B cell (primary cell): ENCODE measurements around the gene TAF8. TPM values are rescaled to one million over a fixed set of nuclear protein-coding genes. Genes with fewer than 3 reads are reported as not detected.

Experiments
- ATAC-seq: fragments of 200-7000 bp; cut with Tn5 transposase; one replicate; pipeline ENCODE4 v1.10.0; 2021; ENCODE audit warnings: low read depth, mild to moderate bottlenecking, moderate number of reproducible peaks, moderate library complexity
- CTCF ChIA-PET: fragments of 350-600 bp; sonication (Branson Sonifier 250); formaldehyde crosslinking; loops from one replicate; lab custom pipeline; 2021; ENCODE audit warnings: antibody characterized with exemption, inconsistent platforms; lab: Charles Lee
- POLR2A ChIA-PET: fragments of 350-600 bp; sonication (Branson Sonifier 250); formaldehyde crosslinking; loops from one replicate; lab custom pipeline; 2021; ENCODE audit warnings: antibody characterized with exemption; lab: Charles Lee
- DNase-seq: peaks from one replicate; pipeline ENCODE4 v3.0.0; 2013
- H2AFZ ChIP-seq: 2 replicates; pipeline ENCODE4 v1.6.1; 2012; ENCODE audit warnings: mild to moderate bottlenecking, low read depth, low read length; ENCODE audit not compliant: insufficient read depth, poor library complexity, severe bottlenecking
- H3K27ac ChIP-seq, 2 donors: 1 replicate in 1 of 2; 2 replicates in 1 of 2; pipeline ENCODE4 v1.5.1; 2012 to 2013; ENCODE audit warnings: low read length in 2 of 2, mild to moderate bottlenecking in 2 of 2, moderate library complexity in 1 of 2
- H3K27me3 ChIP-seq, 4 experiments: fragments of 200-600 bp in 1 of 4; sonication (generic) in 1 of 4; replicated peaks in 1 of 4; 1 replicate in 2 of 4; 2 replicates in 2 of 4; pipeline versions ENCODE4 v1.6.1 to v1.7.0; 2013 to 2016; ENCODE audit warnings: low read length in 3 of 4, mild to moderate bottlenecking in 2 of 4, mixed read lengths in 1 of 4, moderate library complexity in 1 of 4; ENCODE audit not compliant: insufficient read depth in 4 of 4, control insufficient read depth in 3 of 4; ENCODE audit errors: control extremely low read depth in 1 of 4
- H3K36me3 ChIP-seq, 2 experiments: replicated peaks in 1 of 2; 1 replicate in 1 of 2; 2 replicates in 1 of 2; pipeline versions ENCODE4 v1.6.1 to v1.7.1; 2013; ENCODE audit warnings: low read length in 1 of 2; ENCODE audit not compliant: insufficient read depth in 2 of 2, control insufficient read depth in 1 of 2; ENCODE audit errors: control extremely low read depth in 1 of 2, extremely low read depth in 1 of 2
- H3K4me1 ChIP-seq, 2 donors: fragments of 200-600 bp in 1 of 2; sonication (generic) in 1 of 2; 1 replicate in 1 of 2; 2 replicates in 1 of 2; pipeline versions ENCODE4 v1.5.1 to v1.6.1; 2013 to 2017; ENCODE audit warnings: low read length in 2 of 2; ENCODE audit not compliant: control insufficient read depth in 2 of 2, insufficient read depth in 2 of 2
- H3K4me2 ChIP-seq: replicated peaks from 2 replicates; pipeline ENCODE3; 2012; ENCODE audit warnings: mild to moderate bottlenecking, low read depth, low read length; ENCODE audit not compliant: poor library complexity, severe bottlenecking
- H3K4me3 ChIP-seq, 5 experiments: fragments of 200-600 bp in 1 of 5; sonication (generic) in 1 of 5; 1 replicate in 3 of 5; 2 replicates in 2 of 5; pipeline versions ENCODE4 v1.5.1 to v1.7.0; 2011 to 2016; ENCODE audit warnings: low read length in 4 of 5, mild to moderate bottlenecking in 4 of 5, low read depth in 2 of 5, control low read depth in 1 of 5, moderate library complexity in 1 of 5; ENCODE audit not compliant: insufficient read depth in 1 of 5; ENCODE audit errors: control extremely low read depth in 1 of 5, extremely low read depth in 1 of 5
- H3K79me2 ChIP-seq: fragments of 200-600 bp; sonication (generic); one replicate; pipeline ENCODE4 v1.6.0; 2016; ENCODE audit warnings: low read length; ENCODE audit not compliant: control insufficient read depth, insufficient read depth
- H3K9ac ChIP-seq: fragments of 200-600 bp; sonication (generic); 2 replicates; pipeline ENCODE4 v1.6.1; 2017; ENCODE audit warnings: mild to moderate bottlenecking, low read length, moderate library complexity
- H3K9me3 ChIP-seq, 3 donors: one replicate each; pipeline versions ENCODE4 v1.6.1 to v1.7.1; 2013; ENCODE audit warnings: low read length in 2 of 3; ENCODE audit not compliant: control insufficient read depth in 2 of 3, insufficient read depth in 1 of 3; ENCODE audit errors: control extremely low read depth in 1 of 3
- H4K20me1 ChIP-seq: 2 replicates; pipeline ENCODE4 v1.6.0; 2012; ENCODE audit warnings: mild to moderate bottlenecking, low read length; ENCODE audit not compliant: insufficient read depth, control insufficient read depth, poor library complexity, severe bottlenecking
- H3K27ac Mint-ChIP-seq: one replicate; pipeline ENCODE4 v1.8.0; 2021; ENCODE audit warnings: mixed read lengths
- H3K27me3 Mint-ChIP-seq: one replicate; pipeline ENCODE4 v1.8.0; 2021; ENCODE audit warnings: mixed read lengths
- H3K4me1 Mint-ChIP-seq: one replicate; pipeline ENCODE4 v1.8.0; 2021; ENCODE audit warnings: mixed read lengths
- H3K4me3 Mint-ChIP-seq: one replicate; pipeline ENCODE4 v1.8.0; 2021; ENCODE audit warnings: mixed read lengths
- H3K9me3 Mint-ChIP-seq: one replicate; pipeline ENCODE4 v1.8.0; 2022; ENCODE audit warnings: mixed read lengths; ENCODE audit not compliant: insufficient read depth
- CTCF ChIP-seq: fragments of 200-600 bp; IDR thresholded peaks from one replicate; pipeline ENCODE4 v1.8.0; 2022; ENCODE audit warnings: antibody characterized with exemption, mild to moderate bottlenecking
- EZH2 ChIP-seq: IDR thresholded peaks from 2 replicates; pipeline ENCODE4 v1.6.1; 2012; ENCODE audit warnings: borderline replicate concordance, low read depth, mild to moderate bottlenecking, moderate library complexity, low read length; ENCODE audit not compliant: insufficient read depth, poor library complexity, severe bottlenecking
- WGBS: methylation state at CpG from one replicate; pipeline ENCODE4 v1.1.5; 2013; ENCODE audit warnings: missing lambda C conversion rate; ENCODE audit not compliant: insufficient coverage; 5-methylcytosine and 5-hydroxymethylcytosine counted together
- intact Hi-C: fragments of 100-400 bp; cut with micrococcal nuclease; formaldehyde crosslinking; loops from one replicate; pipeline ENCODE4 v1.10.0; 2022
- polyA plus RNA-seq: library from polyadenylated mRNA; depleted of rRNA; stranded (reverse); fragments of >200 nt; gene quantifications from 2 replicates; pipeline ENCODE4 v1.2.3, GENCODE V29; 2012
- total RNA-seq, 2 donors: library from RNA; stranded (reverse); fragments of 120-200 nt in 1 of 2; gene quantifications; 1 replicate in 1 of 2; 2 replicates in 1 of 2; pipeline versions ENCODE4 v1.2.3 to v1.2.4, GENCODE V29; 2013 to 2022

TAF8 gene
- total and polyA plus RNA-seq, 2 donors (not counting 1 experiment from before 2014, with no cell fraction given), result 30.6 to 67.0 TPM

- Mint-ChIP-seq H3K4me1 (peaks cover 76% of the 10 kb centered on the region), H3K27ac (peak overlapping the region; percentile 95), H3K27me3 (no peaks in the 10 kb centered on the region), H3K4me3 (peak overlapping the region; percentile 77), H3K9me3 (peaks cover 2% of the 10 kb centered on the region)
- no peaks in the 10 kb centered on the region for H3K27me3 ChIP-seq
- peaks cover 74 to 80% of the 10 kb centered on the region in 2 donors for H3K4me1 ChIP-seq
- H3K4me3 ChIP-seq, result peak overlapping the region in 2 of 5 experiments; percentile 17 to 46
- intact Hi-C loops, result loop anchor here (1.0 to 10.0 kb wide), 7 partner anchors 16 to 298 kb away; partner anchors contain the start of genes BYSL, CCND3 and MED20
- peak overlapping the region; percentile 74 for H3K4me2 ChIP-seq
- whole genome bisulfite sequencing, result 61% methylated on average over 10 of the region's 14 CpGs
- peaks cover 75% of the 10 kb centered on the region for H4K20me1 ChIP-seq
- no peaks in the 10 kb centered on the region for H3K9me3 ChIP-seq
- H3K9ac ChIP-seq, result peak overlapping the region; percentile 48
- H3K27ac ChIP-seq, result peak overlapping the region; percentile 79 to 93
- peaks cover 0 to 10% of the 10 kb centered on the region in 2 experiments for H3K36me3 ChIP-seq
- CTCF ChIA-PET, result interaction anchor here (1.3 to 3.6 kb wide), 5 partner anchors 10 to 237 kb away, joined by 3 to 23 read pairs (median 7); no protein-coding TSS in a partner anchor
- ATAC-seq, result no peak
- peak overlapping the region; percentile 54 for H2AFZ ChIP-seq
- peaks cover 90% of the 10 kb centered on the region for H3K79me2 ChIP-seq
- POLR2A ChIA-PET, result interaction anchor here (0.5 to 1.5 kb wide), 4 partner anchors 12 to 102 kb away, joined by 4 to 6 read pairs (median 4); partner anchors contain the start of genes BYSL and MED20
- DNase-seq, result no peak
- no peak for TF ChIP-seq EZH2
- TF ChIP-seq CTCF, result no peak
These were observed 27.5 kb upstream of the TAF8 start for GRCh38 chr6:42022755-42023384.
